Activated T-cell treated with anti-CD3 and anti-CD28 coated beads, Interleukin-2, amount 50 U/mL, for 72 hours (primary cell): ENCODE results near the gene RAB5A. TPM values are rescaled to one million over a fixed set of nuclear protein-coding genes. Genes with fewer than 3 reads are reported as not detected.
"Not testable (repeated sequence)": the region's sequence is repeated elsewhere in the genome, so short reads cannot be mapped to it uniquely, and the experiment has no call there.

Experiments
- ATAC-seq, 2 donors: fragments of 150-1000 bp; cut with Tn5 transposase; replicated peaks in 1 of 2; 2 replicates each; pipeline ENCODE4 v1.10.0; 2021; ENCODE audit warnings: moderate library complexity in 2 of 2, mild to moderate bottlenecking in 1 of 2
- DNase-seq, 2 donors: peaks; one replicate each; pipeline ENCODE4 v3.0.0; 2021 to 2022; ENCODE audit warnings: mixed read lengths in 1 of 2
- H3K27ac Mint-ChIP-seq: one replicate; pipeline ENCODE4 v1.8.0; 2022; ENCODE audit warnings: mild to moderate bottlenecking, moderate library complexity, mixed read lengths
- H3K27me3 Mint-ChIP-seq: one replicate; pipeline ENCODE4 v1.8.0; 2022; ENCODE audit warnings: low read depth, mixed read lengths
- H3K36me3 Mint-ChIP-seq, 2 donors: one replicate each; pipeline ENCODE4 v1.8.0; 2022; ENCODE audit warnings: mixed read lengths in 2 of 2, mild to moderate bottlenecking in 1 of 2; ENCODE audit not compliant: insufficient read depth in 2 of 2
- H3K4me1 Mint-ChIP-seq: one replicate; pipeline ENCODE4 v1.8.0; 2022; ENCODE audit warnings: low read depth, mixed read lengths
- H3K4me3 Mint-ChIP-seq, 2 donors: one replicate each; pipeline ENCODE4 v1.8.0; 2022; ENCODE audit warnings: mild to moderate bottlenecking in 2 of 2, mixed read lengths in 2 of 2, moderate library complexity in 2 of 2
- H3K9me3 Mint-ChIP-seq, 2 donors: one replicate each; pipeline ENCODE4 v1.8.0; 2022; ENCODE audit warnings: mixed read lengths in 2 of 2
- total RNA-seq, 2 donors: library from RNA; stranded (reverse); gene quantifications; one replicate each; pipeline ENCODE4 v1.2.3, GENCODE V29; 2022

RAB5A gene, protein sequence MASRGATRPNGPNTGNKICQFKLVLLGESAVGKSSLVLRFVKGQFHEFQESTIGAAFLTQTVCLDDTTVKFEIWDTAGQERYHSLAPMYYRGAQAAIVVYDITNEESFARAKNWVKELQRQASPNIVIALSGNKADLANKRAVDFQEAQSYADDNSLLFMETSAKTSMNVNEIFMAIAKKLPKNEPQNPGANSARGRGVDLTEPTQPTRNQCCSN
- 10 to 100 TPM; 62.7 to 62.8 TPM for total RNA-seq

DNA sequence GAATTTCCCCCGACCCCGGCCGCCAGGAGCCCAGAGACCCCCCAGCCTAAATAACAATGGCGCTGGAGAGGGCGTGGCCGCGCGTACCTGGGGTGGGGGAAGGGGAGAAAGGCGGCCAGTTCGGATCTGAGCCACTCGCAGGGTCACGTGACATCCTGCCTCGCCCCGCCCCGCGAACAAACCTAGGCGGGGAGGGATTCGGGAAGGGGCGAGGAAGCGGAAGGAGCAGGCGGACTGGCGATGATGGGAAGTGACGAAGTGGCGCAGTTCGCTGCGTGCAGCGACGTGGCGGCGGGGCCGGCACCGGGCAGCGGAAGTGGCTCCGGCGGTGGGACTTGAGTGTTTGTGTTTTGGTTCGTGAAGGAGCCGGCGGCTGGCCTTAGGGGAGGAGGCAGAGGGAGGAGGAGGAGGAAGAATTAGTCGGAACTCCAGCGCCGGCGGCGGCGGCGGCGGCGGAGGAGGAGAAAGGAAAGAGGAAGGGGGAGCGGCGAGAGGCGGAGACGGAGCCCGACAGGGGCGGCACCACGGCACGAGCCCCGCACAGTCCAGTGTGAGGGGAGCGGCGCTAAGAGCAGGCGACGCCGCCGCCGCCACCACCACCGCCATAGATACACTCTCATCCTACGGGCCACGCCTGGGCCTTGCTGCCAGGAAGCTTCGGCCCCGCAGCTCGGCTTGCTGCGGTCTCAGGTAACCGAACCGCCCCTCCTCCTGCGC lies at the start of gene RAB5A:
Gene RAB5A, plus strand, starts transcription at position 266 of the 717 bp plus-strand sequence. CDS start 3,802 bp downstream, outside the sequence.
- ATAC-seq (peak; percentile 92), DNase-seq (peak; percentile 96 to 98)
- H3K27ac Mint-ChIP-seq = peak within 1 kb of the TSS; percentile 90
- H3K4me1 Mint-ChIP-seq = peaks cover 43% of the 10 kb centered on the region
- no peaks in the 10 kb centered on the region for H3K27me3 Mint-ChIP-seq
- peak within 1 kb of the TSS; percentile 79 to 99 for H3K4me3 Mint-ChIP-seq
- peaks cover 9 to 14% of the 10 kb centered on the region in 2 donors for H3K36me3 Mint-ChIP-seq
- no peaks in the 10 kb centered on the region for H3K9me3 Mint-ChIP-seq

DNA sequence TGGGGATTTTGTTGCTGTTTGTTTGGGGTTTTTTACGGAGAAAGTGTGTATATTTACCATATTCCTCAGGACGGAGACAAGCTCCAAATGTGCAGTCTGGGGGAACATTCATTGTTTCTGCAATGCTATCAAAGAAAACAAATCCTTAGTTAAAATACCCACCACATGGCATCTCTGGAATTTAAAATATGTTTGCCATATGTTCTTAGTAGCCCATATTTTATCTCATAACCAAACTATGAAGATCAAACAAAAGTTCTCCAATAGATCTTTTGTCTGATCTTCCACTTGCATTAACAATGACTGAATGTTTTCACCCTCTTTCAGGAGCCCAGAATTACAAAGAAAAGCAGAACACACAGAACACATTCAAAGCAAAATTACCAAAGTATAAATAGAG lies 48.2 kb upstream of the RAB5A start:
- H3K4me1 Mint-ChIP-seq = no peaks in the 10 kb centered on the region
- H3K9me3 Mint-ChIP-seq = no peaks in the 10 kb centered on the region
- H3K27ac Mint-ChIP-seq = no peak overlapping the region

DNA sequence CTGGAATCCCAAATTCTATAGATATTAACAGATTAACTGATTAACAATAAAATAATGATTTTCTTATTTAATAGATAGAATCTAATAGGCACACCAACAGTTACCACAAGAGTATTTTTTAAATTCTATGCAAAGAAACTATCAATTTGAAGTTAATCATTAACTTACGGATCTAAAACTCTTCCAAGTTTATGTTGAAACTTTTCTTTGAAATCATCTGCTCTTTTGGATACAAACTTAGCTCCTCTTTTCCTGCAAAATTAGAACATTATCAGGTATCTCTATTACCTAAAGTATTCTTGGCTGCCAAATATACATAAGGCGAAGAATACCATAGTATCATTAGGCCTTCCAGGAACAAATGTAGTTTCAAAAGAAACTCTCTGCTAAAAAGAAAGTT lies 47.6 kb upstream of the RAB5A start:
- ATAC-seq = no peak
- Mint-ChIP-seq H3K4me3 (no peak overlapping the region), H3K9me3 (no peaks in the 10 kb centered on the region), H3K27me3 (no peaks in the 10 kb centered on the region), H3K4me1 (no peaks in the 10 kb centered on the region), H3K36me3 (no peaks in the 10 kb centered on the region), H3K27ac (no peak overlapping the region)
- no peak for DNase-seq

More for the DNA sequence above, 48.2 kb upstream of the RAB5A start:
- Mint-ChIP-seq H3K27me3 (no peaks in the 10 kb centered on the region), H3K36me3 (no peaks in the 10 kb centered on the region), H3K4me3 (no peak overlapping the region)
- DNase-seq (no peak), ATAC-seq (no peak)

DNA sequence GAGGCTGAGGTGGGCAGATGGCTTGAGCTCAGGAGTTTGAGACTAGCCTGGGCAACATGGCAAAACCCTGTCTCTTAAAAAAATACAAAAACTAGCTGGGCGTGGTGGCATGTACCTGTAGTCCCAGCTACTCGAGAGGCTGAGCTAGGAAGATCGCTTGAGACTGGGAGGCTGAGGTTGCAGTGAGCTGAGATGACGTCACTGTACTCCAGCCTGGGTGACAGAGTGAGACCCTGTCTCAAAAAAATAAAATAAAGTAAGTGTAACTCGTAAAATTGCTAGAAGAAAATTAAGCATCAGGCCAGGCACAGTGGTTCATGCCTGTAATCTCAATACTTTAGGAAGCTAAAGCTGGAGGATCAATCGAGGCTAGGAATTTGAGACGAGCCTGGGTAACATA lies 47.1 kb upstream of the RAB5A start:
- H3K4me3 Mint-ChIP-seq, H3K36me3 Mint-ChIP-seq, H3K4me1 Mint-ChIP-seq, ATAC-seq, H3K27ac Mint-ChIP-seq, DNase-seq, H3K27me3 Mint-ChIP-seq, H3K9me3 Mint-ChIP-seq: not testable (repeated sequence)

DNA sequence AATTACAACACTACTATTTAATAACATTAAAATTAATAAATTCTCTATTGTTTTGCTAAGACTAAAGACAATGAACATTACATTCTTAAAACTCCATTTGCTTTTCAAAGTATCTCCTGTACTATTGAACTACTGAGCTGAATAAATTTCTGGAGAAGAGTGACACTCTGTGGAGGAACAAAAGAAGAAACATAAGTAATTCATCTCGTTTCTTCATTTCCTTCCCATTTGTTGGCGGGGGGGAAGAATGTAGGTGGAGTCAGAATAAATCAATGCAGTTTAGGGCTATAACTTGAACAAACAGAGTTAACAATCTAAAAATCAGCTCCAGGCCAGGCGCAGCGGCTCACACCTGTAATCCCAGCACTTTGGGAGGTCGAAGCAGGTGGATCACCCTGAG lies 45.6 kb upstream of the RAB5A start:
- no peaks in the 10 kb centered on the region for H3K36me3 Mint-ChIP-seq
- H3K9me3 Mint-ChIP-seq = no peaks in the 10 kb centered on the region
- ATAC-seq (no peak), DNase-seq (no peak)
- no peaks in the 10 kb centered on the region for H3K4me1 Mint-ChIP-seq
- no peak overlapping the region for H3K27ac Mint-ChIP-seq
- H3K4me3 Mint-ChIP-seq = no peak overlapping the region
- H3K27me3 Mint-ChIP-seq = no peaks in the 10 kb centered on the region

DNA sequence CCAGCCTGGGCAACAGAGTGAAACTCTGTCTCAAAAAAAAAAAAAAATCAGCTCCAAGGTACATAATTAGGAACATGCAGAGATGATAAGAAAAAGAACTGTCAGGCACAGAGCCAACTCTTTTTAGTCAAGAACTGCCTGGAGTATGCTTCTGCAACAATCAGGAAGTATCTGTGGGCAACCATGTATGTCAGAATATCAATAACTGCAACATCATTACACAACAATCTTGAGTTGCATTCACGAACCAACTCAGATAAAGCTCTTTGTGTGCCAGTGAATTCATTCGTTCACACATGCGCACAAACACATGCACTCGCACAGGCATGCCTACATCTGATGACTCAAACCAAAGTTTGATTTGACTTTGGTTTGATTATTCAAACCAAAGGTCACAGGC lies 45.0 kb upstream of the RAB5A start:
- Mint-ChIP-seq H3K27ac (no peak overlapping the region), H3K4me3 (no peak overlapping the region), H3K4me1 (no peaks in the 10 kb centered on the region), H3K36me3 (no peaks in the 10 kb centered on the region), H3K9me3 (no peaks in the 10 kb centered on the region), H3K27me3 (no peaks in the 10 kb centered on the region)
- ATAC-seq (no peak), DNase-seq (no peak)

DNA sequence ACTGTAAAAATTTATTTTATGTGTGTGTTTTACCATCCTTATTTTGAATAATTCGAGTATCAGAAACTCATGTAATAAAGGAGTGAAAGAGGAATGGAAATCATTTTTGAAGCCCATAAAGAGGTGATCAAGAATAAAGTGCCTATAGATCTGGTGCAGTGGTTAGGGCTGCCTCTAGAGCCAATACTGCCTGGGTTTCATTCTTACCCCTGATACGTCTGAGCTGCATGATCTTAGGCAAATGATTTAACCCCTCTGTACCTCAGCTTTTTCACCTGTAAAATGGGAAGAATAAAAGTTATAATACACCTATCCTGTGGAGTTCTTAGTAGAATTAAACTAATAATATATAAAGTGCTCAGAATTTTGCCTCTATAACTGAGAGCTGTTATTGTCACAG lies 43.2 kb upstream of the RAB5A start:
- no peak for DNase-seq
- Mint-ChIP-seq H3K36me3 (no peaks in the 10 kb centered on the region), H3K4me1 (no peaks in the 10 kb centered on the region), H3K27me3 (no peaks in the 10 kb centered on the region), H3K9me3 (no peaks in the 10 kb centered on the region), H3K27ac (no peak overlapping the region), H3K4me3 (no peak overlapping the region)
- no peak for ATAC-seq

DNA sequence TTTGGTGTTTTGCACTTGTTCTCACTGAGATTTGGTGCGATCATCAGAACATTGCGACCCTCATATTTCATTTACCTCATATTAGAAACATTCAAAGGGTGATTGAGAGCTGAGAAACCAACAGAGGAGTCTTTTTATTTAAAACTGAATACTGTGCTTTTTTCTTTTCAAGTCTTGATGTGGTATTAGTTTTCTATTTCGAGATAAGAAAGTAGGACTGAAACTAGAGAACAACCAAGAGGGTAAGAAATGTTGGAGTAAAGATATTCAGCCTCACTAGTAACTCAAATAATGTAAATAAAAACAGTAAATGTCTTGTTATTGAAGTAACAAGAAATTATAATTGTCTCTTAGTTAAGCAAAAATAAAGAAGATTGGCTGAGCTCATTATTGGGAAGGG lies 39.4 kb upstream of the RAB5A start:
- H3K4me3 Mint-ChIP-seq = no peak overlapping the region
- peaks cover 10 to 11% of the 10 kb centered on the region in 2 donors for H3K36me3 Mint-ChIP-seq
- H3K9me3 Mint-ChIP-seq = peaks cover 8 to 10% of the 10 kb centered on the region in 2 donors
- H3K4me1 Mint-ChIP-seq = no peaks in the 10 kb centered on the region
- no peaks in the 10 kb centered on the region for H3K27me3 Mint-ChIP-seq
- no peak overlapping the region for H3K27ac Mint-ChIP-seq
- ATAC-seq (no peak), DNase-seq (no peak)

DNA sequence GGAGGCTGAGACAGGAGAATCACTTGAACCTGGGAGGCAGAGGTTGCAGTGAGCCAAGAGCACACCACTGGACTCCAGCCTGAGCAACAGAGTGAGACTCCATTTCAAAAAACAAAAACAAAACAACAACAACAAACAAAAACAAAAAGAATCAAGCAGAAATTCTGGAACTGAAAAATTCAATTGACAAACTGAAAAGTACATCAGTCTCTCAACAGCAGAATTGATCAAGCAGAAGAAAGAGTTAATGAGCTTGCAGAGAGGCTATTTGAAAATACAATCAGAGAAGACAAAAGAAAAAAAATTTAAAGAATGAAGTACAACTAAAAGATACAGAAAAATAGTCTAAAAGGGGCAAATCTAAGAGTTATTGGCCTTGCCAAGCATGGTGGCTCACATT lies 35.4 kb upstream of the RAB5A start:
- DNase-seq = no peak
- H3K4me1 Mint-ChIP-seq = no peaks in the 10 kb centered on the region
- no peaks in the 10 kb centered on the region for H3K27me3 Mint-ChIP-seq
- peaks cover 11 to 17% of the 10 kb centered on the region in 2 donors for H3K9me3 Mint-ChIP-seq
- no peak overlapping the region for H3K4me3 Mint-ChIP-seq
- H3K36me3 Mint-ChIP-seq = peaks cover 11 to 12% of the 10 kb centered on the region in 2 donors
- H3K27ac Mint-ChIP-seq = no peak overlapping the region
- ATAC-seq = no peak

DNA sequence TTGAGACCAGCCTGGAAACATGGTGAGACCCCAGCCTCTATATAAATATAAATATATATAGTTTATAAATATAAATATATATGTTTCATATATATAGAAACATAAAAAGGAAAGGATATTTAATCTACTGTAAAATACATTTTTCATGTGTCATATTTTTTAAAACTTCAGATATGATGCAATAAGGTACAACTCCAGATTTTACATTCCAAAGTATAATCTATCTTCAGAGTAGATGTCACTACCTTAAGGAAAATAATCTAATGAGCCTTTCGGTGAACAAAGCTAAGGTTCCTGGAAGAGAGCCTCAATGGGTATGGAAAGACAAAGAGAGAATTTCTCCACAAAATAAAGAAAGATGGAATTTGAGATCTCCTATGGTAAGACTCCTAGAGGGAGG lies 29.7 kb upstream of the RAB5A start:
- no peak for DNase-seq
- Mint-ChIP-seq H3K36me3 (peaks cover 0 to 2% of the 10 kb centered on the region in 2 donors), H3K4me1 (no peaks in the 10 kb centered on the region), H3K4me3 (no peak overlapping the region), H3K9me3 (peaks cover 3 to 7% of the 10 kb centered on the region in 2 donors), H3K27me3 (no peaks in the 10 kb centered on the region), H3K27ac (no peak overlapping the region)
- ATAC-seq = no peak

DNA sequence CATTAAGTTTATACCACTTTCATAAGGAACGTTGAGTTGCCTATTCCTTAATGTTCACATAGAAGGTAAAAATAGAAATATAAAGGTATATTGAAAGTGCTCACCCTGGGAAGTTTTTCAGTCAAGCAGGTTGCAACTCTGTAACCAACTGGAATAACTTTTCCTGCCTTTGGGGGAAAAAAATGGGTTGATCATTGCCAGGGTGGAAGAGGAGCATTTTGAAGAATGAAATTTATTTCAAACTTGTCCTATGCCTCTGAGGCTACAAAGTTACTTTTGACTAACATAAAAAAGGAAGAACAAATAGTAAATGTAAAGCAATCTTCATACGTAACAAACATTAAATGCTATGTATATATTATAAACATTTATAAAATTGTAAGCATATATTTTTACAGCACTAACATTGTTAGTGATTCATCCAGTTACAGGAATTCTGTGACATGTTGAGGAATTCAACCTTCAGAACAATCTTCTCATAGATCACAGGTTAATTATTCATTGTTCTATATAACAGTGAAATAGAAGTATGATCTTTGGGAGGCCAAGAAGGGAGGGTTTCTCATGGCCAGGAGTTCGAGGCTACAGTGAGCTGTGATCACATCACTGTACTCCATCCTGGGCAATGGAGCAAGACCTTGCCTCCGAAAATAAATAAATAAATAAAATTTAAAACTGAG lies 26.4 kb upstream of the RAB5A start:
- Mint-ChIP-seq H3K36me3 (no peaks in the 10 kb centered on the region), H3K27me3 (no peaks in the 10 kb centered on the region), H3K4me3 (no peak overlapping the region), H3K4me1 (no peaks in the 10 kb centered on the region), H3K9me3 (no peaks in the 10 kb centered on the region), H3K27ac (no peak overlapping the region)
- no peak for ATAC-seq
- DNase-seq = no peak

DNA sequence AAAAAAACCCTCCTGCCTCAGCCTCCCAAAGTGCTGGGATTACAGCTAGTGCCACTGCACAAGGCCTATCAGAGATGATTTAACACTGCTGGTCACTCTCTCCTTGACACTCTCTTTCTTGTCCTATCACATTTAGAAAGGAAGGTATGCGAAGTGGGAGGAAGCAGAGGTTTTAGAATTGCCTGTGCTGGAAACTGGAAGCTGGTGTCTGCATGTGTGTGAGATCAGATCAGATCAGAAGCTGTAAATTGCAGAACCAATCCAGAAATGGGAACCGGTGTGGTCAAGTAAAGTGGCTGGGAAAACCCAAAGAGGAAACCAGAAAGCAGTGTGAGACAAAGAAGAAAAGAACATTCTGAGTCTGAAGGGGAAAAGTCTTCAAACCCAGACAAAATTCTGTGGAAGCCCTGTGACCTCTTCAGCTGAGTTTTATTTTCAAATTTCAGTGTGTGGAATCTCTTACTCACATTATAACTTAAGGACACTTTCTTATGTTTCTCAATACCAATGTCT lies 15.7 kb upstream of the RAB5A start:
- H3K4me1 Mint-ChIP-seq = peaks cover 45% of the 10 kb centered on the region
- peak overlapping the region; percentile 78 for H3K27ac Mint-ChIP-seq

DNA sequence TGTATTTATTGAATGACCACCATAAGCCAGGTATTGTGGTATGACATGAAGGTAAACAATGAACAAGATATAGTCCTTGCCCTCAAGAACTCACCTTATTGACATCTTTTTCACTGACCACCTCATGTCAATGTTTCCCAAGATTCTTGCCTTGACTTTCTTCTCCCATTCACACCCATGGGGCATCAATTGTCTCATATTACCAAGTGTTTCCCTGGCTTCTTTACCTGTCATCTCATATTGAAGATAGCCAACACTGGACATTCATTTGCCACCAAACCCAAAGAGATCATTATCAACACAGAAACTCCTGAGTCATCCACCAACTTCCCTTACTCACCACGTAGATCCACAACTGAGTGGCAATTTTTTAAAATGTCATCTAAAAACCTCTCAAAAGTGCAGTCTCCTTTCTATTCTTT lies 15.1 kb upstream of the RAB5A start:
- H3K4me3 Mint-ChIP-seq = peak overlapping the region; percentile 64 to 72
- peaks cover 45% of the 10 kb centered on the region for H3K4me1 Mint-ChIP-seq
- H3K27me3 Mint-ChIP-seq = peaks cover 14% of the 10 kb centered on the region
- DNase-seq (peak; percentile 13 to 30), ATAC-seq (peak; percentile 63 to 77)
- peaks cover 3 to 5% of the 10 kb centered on the region in 2 donors for H3K36me3 Mint-ChIP-seq
- no peaks in the 10 kb centered on the region for H3K9me3 Mint-ChIP-seq
- H3K27ac Mint-ChIP-seq = peak overlapping the region; percentile 78

More for the DNA sequence above, 15.7 kb upstream of the RAB5A start:
- H3K27me3 Mint-ChIP-seq = peaks cover 14% of the 10 kb centered on the region
- peaks cover 3 to 5% of the 10 kb centered on the region in 2 donors for H3K36me3 Mint-ChIP-seq
- DNase-seq (peak; percentile 63 to 64), ATAC-seq (peak; percentile 86 to 88)
- H3K9me3 Mint-ChIP-seq = no peaks in the 10 kb centered on the region
- peak overlapping the region; percentile 64 to 72 for H3K4me3 Mint-ChIP-seq
